ENCODE data around the gene DEXI. TPM values are rescaled to one million over a fixed set of nuclear protein-coding genes. Genes with fewer than 3 reads are reported as not detected.

The DEXI gene
- total RNA-seq, 1 donor from 2014 or later: 35.8 TPM

- TF ChIP-seq CTCF (IDR thresholded peaks at IDR 0.05): no peak
- Mint-ChIP-seq H3K9me3 (ENCODE audit: unreplicated experiment) (no peaks in the 10 kb centered on the region), H3K27ac (ENCODE audit: unreplicated experiment) (no peak overlapping the region), H3K36me3 (ENCODE audit: unreplicated experiment) (peaks cover 28% of the 10 kb centered on the region), H3K4me1 (ENCODE audit: unreplicated experiment) (peaks cover 16% of the 10 kb centered on the region), H3K27me3 (ENCODE audit: unreplicated experiment) (no peaks in the 10 kb centered on the region), H3K4me3 (ENCODE audit: unreplicated experiment) (no peak overlapping the region)
- DNase-seq (ENCODE audit: extremely low spot score, unreplicated experiment): no peak
These were observed 30.7 kb upstream of the DEXI start for GRCh38 chr16:10972819-10973464.

DNA sequence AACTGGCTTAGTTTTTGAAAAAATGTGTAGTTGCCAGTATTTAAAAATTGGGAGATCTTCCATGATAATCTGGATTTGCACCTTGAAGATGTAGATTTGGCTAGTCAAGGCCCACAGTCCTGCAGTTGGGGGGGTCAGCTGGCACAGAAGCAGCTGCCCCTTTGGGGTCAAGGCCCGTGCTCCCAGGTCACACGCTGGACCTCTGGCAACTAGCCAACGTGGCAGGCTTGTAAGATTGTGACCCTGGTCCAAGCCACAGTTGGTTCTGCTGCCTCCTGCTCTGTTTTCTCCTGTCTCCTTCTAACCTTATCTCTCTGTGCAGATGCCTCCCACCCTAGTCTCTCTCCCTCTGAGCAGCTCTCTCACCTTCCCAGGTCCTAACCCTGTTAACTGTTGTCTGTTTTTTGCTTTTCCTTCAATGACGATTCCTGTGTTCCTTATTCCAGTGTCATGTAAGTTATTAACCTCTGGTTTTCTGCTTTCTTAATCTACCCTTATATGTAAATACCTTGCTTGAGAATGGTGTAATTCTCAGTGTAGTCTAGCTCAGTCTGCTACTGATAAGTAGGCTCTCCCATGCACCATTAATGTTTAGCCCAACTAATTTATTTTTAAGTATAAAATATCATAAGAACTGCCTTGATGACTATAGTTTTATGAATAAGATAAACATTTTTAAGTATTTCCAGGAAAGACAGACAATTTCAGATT, 30.0 kb upstream of the DEXI start:
- peaks cover 16% of the 10 kb centered on the region for H3K4me1 Mint-ChIP-seq (ENCODE audit: unreplicated experiment)
- DNase-seq (ENCODE audit: extremely low spot score, unreplicated experiment): no peak
- no peak for TF ChIP-seq CTCF (IDR thresholded peaks at IDR 0.05)
- no peaks in the 10 kb centered on the region for H3K27me3 Mint-ChIP-seq (ENCODE audit: unreplicated experiment)
- H3K9me3 Mint-ChIP-seq (ENCODE audit: unreplicated experiment): no peaks in the 10 kb centered on the region
- H3K27ac Mint-ChIP-seq (ENCODE audit: unreplicated experiment): peak overlapping the region; percentile 24
- no peak overlapping the region for H3K4me3 Mint-ChIP-seq (ENCODE audit: unreplicated experiment)
- H3K36me3 Mint-ChIP-seq (ENCODE audit: unreplicated experiment): peaks cover 21% of the 10 kb centered on the region

- Mint-ChIP-seq H3K4me3 (ENCODE audit: unreplicated experiment) (no peak overlapping the region), H3K9me3 (ENCODE audit: unreplicated experiment) (no peaks in the 10 kb centered on the region), H3K27me3 (ENCODE audit: unreplicated experiment) (no peaks in the 10 kb centered on the region), H3K27ac (ENCODE audit: unreplicated experiment) (no peak overlapping the region), H3K36me3 (ENCODE audit: unreplicated experiment) (peaks cover 21% of the 10 kb centered on the region), H3K4me1 (ENCODE audit: unreplicated experiment) (peaks cover 16% of the 10 kb centered on the region)
- no peak for DNase-seq (ENCODE audit: extremely low spot score, unreplicated experiment)
- TF ChIP-seq CTCF (IDR thresholded peaks at IDR 0.05): peak; percentile 83
These were observed 29.3 kb upstream of the DEXI start for GRCh38 chr16:10971560-10971961.

DNA sequence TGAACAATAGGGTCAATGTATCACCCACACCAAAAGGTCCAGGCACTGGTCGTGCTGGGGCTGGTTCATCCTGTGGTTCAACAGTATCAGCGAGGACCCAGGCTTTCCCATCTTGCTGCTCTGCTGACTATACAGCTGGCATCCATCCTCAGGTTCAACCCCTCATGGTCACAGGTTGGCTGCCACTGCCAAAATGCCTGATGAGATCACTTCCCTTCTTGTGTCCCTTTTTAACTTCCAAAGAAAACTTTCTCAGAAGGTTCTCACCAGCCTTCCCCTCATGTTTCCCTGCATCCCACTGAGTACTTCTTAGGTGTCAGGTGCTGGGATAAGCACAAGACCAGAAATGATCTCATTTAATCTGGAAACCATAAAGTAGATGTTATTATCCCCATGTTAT, 27.8 kb upstream of the DEXI start:
- TF ChIP-seq CTCF (IDR thresholded peaks at IDR 0.05): no peak
- Mint-ChIP-seq H3K4me1 (ENCODE audit: unreplicated experiment) (peaks cover 16% of the 10 kb centered on the region), H3K36me3 (ENCODE audit: unreplicated experiment) (peaks cover 21% of the 10 kb centered on the region), H3K9me3 (ENCODE audit: unreplicated experiment) (no peaks in the 10 kb centered on the region), H3K4me3 (ENCODE audit: unreplicated experiment) (no peak overlapping the region), H3K27me3 (ENCODE audit: unreplicated experiment) (no peaks in the 10 kb centered on the region), H3K27ac (ENCODE audit: unreplicated experiment) (no peak overlapping the region)
- DNase-seq (ENCODE audit: extremely low spot score, unreplicated experiment): no peak

GRCh38 chr16:10969615-10970014, 27.3 kb upstream of the DEXI start:
- Mint-ChIP-seq H3K9me3 (ENCODE audit: unreplicated experiment) (no peaks in the 10 kb centered on the region), H3K27me3 (ENCODE audit: unreplicated experiment) (no peaks in the 10 kb centered on the region), H3K4me1 (ENCODE audit: unreplicated experiment) (peaks cover 16% of the 10 kb centered on the region), H3K36me3 (ENCODE audit: unreplicated experiment) (peaks cover 18% of the 10 kb centered on the region), H3K4me3 (ENCODE audit: unreplicated experiment) (no peak overlapping the region), H3K27ac (ENCODE audit: unreplicated experiment) (no peak overlapping the region)
- no peak for DNase-seq (ENCODE audit: extremely low spot score, unreplicated experiment)
- no peak for TF ChIP-seq CTCF (IDR thresholded peaks at IDR 0.05)
